Stomach (tissue), 9 donors: Measurements from ENCODE around the gene GRAMD1A. TPM values are rescaled to one million over a fixed set of nuclear protein-coding genes. Genes with fewer than 3 reads are reported as not detected.

Experiments
- DNase-seq, 2 donors: peaks; one replicate each; pipeline versions ENCODE4 v3.0.0 to v3.0.0-alpha.2; 2013 to 2019
- H3K27ac ChIP-seq, 5 donors: fragments of 200-600 bp in 4 of 5; sonication (generic) in 4 of 5; one replicate each; pipeline ENCODE4 v1.5.1; 2013 to 2019; ENCODE audit warnings: mild to moderate bottlenecking in 1 of 5, moderate library complexity in 1 of 5
- H3K27me3 ChIP-seq, 3 donors: fragments of 200-600 bp; sonication (generic); one replicate each; pipeline ENCODE4 v1.5.1; 2017 to 2019; ENCODE audit warnings: mixed run types in 1 of 3
- H3K36me3 ChIP-seq, 4 donors: fragments of 200-600 bp; sonication (generic); 1 replicate in 3 of 4; 2 replicates in 1 of 4; pipeline ENCODE4 v1.5.1; 2016 to 2019
- H3K4me1 ChIP-seq, 4 donors: fragments of 200-600 bp; sonication (generic); one replicate each; pipeline ENCODE4 v1.5.1; 2016 to 2019
- H3K4me3 ChIP-seq, 4 donors: fragments of 200-600 bp; sonication (generic) in 3 of 4; one replicate each; pipeline ENCODE4 v1.5.1; 2016 to 2019; ENCODE audit warnings: mild to moderate bottlenecking in 1 of 4
- H3K9me3 ChIP-seq, 4 donors: fragments of 200-600 bp; sonication (generic); one replicate each; pipeline ENCODE4 v1.5.1; 2016 to 2019
- EP300 ChIP-seq: sonication (generic); formaldehyde crosslinking; IDR thresholded peaks from one replicate; pipeline ENCODE4 v1.6.1; 2017; ENCODE audit warnings: antibody characterized with exemption
- POLR2A ChIP-seq, 4 donors: fragments of 450-650 bp; IDR thresholded peaks; one replicate each; pipeline ENCODE4 v1.6.1; 2016; ENCODE audit warnings: antibody characterized with exemption in 4 of 4, control low read depth in 2 of 4, mild to moderate bottlenecking in 1 of 4, moderate library complexity in 1 of 4
- POLR2AphosphoS5 ChIP-seq, 3 donors: sonication (generic); formaldehyde crosslinking; IDR thresholded peaks; one replicate each; pipeline ENCODE4 v1.6.1; 2016; ENCODE audit warnings: antibody characterized with exemption in 3 of 3
- WGBS, 5 donors: extraction: QIAGEN DNeasy Blood & Tissue Kit in 3 of 5; methylation state at CpG; one replicate each; pipeline versions ENCODE4 v1.1.5 to v1.1.7; 2013 to 2018; 5-methylcytosine and 5-hydroxymethylcytosine counted together
- intact Hi-C: fragments of 100-400 bp; cut with DNase I; formaldehyde crosslinking; loops from one replicate; pipeline ENCODE4 v1.15.1; 2023; ENCODE audit warnings: low total_unique reads
- polyA plus RNA-seq, 3 donors: library from polyadenylated mRNA; stranded (reverse); fragments of 200-250 nt; gene quantifications; one replicate each; pipeline ENCODE4 v1.2.3, GENCODE V29; 2013
- total RNA-seq, 5 donors: library from RNA; depleted of rRNA; stranded (reverse); fragments of >200 nt; gene quantifications; one replicate each; pipeline versions ENCODE4 v1.1.0 to v1.2.3, GENCODE V29; 2014 to 2016
- TF ChIP-seq, protein P1 (sequence below), 7 experiments: fragments of 450-650 bp in 4 of 7; fragments of 200-600 bp in 3 of 7; sonication (generic) in 3 of 7; IDR thresholded peaks; one replicate each; pipeline ENCODE4 v1.5.1; 2016 to 2019; ENCODE audit warnings: antibody characterized with exemption in 7 of 7, control low read depth in 2 of 7, mild to moderate bottlenecking in 1 of 7
- donor health status: healthy with polysubstance abuse.
- donor health status: Bipolar disorder and iron deficiency.
- donor health status: healthy.

The GRAMD1A gene
- total and polyA plus RNA-seq, 8 donors, result 29.8 to 74.1 (median 45.1) TPM

DNA sequence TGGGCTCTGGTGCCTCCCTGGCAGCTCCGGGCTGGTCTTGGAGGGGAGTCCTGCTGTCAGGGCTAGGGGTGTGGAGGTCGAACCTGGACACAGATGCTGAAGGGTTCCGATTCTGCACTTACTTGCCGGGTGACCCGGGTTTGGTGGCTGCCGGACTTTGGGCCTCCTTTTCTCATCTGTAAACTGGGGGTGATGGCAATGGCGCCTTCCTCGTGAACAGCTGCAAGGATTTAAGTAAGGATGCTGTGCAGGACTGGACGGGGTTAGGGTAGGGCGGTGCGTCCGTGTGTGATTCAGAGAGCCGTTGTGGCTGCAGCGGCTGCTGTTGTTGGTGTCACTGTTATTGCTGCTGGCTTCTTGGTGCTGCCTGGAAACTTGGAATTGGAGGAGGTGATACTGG lies 43.8 kb downstream of the GRAMD1A start:
- TF ChIP-seq POLR2AphosphoS5 (IDR thresholded peaks at IDR 0.05) (no peak), POLR2A (IDR thresholded peaks at IDR 0.05) (no peak), EP300 (no peak)
- TF ChIP-seq, protein P1, sequence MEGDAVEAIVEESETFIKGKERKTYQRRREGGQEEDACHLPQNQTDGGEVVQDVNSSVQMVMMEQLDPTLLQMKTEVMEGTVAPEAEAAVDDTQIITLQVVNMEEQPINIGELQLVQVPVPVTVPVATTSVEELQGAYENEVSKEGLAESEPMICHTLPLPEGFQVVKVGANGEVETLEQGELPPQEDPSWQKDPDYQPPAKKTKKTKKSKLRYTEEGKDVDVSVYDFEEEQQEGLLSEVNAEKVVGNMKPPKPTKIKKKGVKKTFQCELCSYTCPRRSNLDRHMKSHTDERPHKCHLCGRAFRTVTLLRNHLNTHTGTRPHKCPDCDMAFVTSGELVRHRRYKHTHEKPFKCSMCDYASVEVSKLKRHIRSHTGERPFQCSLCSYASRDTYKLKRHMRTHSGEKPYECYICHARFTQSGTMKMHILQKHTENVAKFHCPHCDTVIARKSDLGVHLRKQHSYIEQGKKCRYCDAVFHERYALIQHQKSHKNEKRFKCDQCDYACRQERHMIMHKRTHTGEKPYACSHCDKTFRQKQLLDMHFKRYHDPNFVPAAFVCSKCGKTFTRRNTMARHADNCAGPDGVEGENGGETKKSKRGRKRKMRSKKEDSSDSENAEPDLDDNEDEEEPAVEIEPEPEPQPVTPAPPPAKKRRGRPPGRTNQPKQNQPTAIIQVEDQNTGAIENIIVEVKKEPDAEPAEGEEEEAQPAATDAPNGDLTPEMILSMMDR (IDR thresholded peaks at IDR 0.05), result no peak
- Histone ChIP-seq H3K9me3 (no peaks in the 10 kb centered on the region), H3K27ac (peak overlapping the region in 2 of 5 donors; percentile 79 to 86), H3K4me1 (peaks cover 30 to 81% (median 69%) of the 10 kb centered on the region in 4 donors), H3K27me3 (peaks cover 0 to 33% (median 0%) of the 10 kb centered on the region in 3 donors), H3K4me3 (peak overlapping the region in 1 of 4 donors; percentile 41), H3K36me3 (no peaks in the 10 kb centered on the region)
- no peak for DNase-seq
- intact Hi-C loops, result no loop called here
- 67 to 83% (median 72%) methylated on average over 14 of the region's 14 CpGs for WGBS, 5 donors

DNA sequence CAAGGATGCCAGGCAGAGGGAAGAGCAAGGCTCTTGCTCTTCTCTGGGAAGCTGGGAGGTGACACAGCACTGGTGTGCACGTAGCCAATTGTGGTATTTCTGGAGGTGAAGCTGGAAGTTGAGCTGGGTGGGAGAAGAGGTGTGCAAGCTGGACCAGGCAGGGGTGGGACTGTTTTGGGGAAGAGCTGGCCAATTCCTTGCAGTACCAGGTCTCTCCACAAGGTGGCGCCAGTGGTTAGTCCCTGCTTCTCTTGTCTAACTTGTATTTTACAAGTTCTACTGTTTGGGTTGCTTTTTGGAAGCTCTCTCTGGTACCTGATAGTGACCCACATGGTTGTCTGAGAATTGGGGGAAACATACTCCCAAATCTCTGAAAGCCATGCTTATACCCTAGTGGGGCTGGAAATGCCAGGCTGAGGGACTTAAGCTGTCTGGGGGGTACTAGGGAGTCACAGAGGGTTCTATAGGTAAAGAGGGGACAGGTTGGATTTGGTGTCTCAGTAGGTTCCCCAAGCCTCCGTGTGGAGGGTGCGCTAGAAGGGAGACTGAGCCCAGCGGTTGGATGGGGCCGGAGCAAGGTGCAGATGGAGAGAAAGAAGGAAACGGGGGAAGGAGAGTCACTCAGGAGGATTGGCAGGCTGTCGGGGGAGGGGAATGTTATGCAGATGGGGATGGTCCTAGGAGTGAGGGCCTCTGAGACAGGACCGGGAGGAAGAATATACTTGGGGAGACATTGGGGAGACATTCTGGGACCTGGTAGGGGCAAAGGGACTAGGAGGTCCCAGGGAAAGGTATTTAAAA lies 44.4 kb downstream of the GRAMD1A start:
- no peak for TF ChIP-seq POLR2A (IDR thresholded peaks at IDR 0.05)
- TF ChIP-seq, protein P1 (IDR thresholded peaks at IDR 0.05), result peak in 6 of 7 experiments; percentile 51 to 98 (median 95)
- TF ChIP-seq EP300, result no peak
- TF ChIP-seq POLR2AphosphoS5 (IDR thresholded peaks at IDR 0.05), result no peak
- H3K27me3 ChIP-seq, result peaks cover 0 to 28% (median 0%) of the 10 kb centered on the region in 3 donors
- peak overlapping the region in 1 of 5 donors; percentile 79 for H3K27ac ChIP-seq
- peaks cover 30 to 80% (median 71%) of the 10 kb centered on the region in 4 donors for H3K4me1 ChIP-seq
- DNase-seq, result peak; percentile 68 to 76
- H3K4me3 ChIP-seq, result no peak overlapping the region
- no peaks in the 10 kb centered on the region for H3K9me3 ChIP-seq
- WGBS, 5 donors, result 59 to 63% (median 62%) methylated on average over 9 of the region's 9 CpGs
- H3K36me3 ChIP-seq, result no peaks in the 10 kb centered on the region
- intact Hi-C loops, result no loop called here

DNA sequence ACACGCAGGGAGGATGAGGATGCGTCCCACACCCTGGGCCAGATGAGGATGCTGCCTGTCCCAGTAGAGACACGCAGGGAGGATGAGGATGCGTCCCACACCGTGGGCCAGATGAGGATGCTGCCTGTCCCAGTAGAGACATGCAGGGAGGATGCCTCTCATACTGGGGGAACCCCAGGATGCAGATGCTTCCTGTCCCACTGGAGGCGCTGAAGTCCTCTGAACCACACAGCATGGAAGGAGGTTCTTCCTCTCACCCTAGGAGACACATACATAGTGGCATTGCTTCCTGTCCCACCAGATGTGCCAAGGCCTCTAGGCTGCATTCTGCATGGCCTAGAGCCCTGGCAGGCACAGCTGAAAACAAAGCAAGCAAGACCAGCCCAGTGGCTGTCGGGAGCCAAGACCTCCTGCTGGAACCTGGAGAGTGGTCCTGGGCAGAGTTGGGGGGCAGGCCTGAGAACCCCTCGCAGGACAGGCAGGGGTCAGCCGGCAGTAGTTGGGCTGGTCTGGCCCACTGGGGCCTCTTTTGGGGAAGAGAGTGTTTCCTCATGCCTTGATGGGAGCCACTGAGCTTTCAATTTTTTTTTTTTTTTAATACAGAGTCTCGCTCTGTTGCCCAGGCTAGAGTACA lies 45.7 kb downstream of the GRAMD1A start:
- no peaks in the 10 kb centered on the region for H3K36me3 ChIP-seq
- H3K27ac ChIP-seq, result no peak overlapping the region
- WGBS, 5 donors, result 53 to 74% (median 65%) methylated on average over 9 to 10 of the region's 10 CpGs
- peaks cover 19 to 68% (median 58%) of the 10 kb centered on the region in 4 donors for H3K4me1 ChIP-seq
- H3K27me3 ChIP-seq, result peaks cover 0 to 15% (median 0%) of the 10 kb centered on the region in 3 donors
- intact Hi-C loops, result no loop called here
- TF ChIP-seq POLR2A (IDR thresholded peaks at IDR 0.05), result no peak
- no peak for TF ChIP-seq POLR2AphosphoS5 (IDR thresholded peaks at IDR 0.05)
- TF ChIP-seq, protein P1 (IDR thresholded peaks at IDR 0.05), result no peak
- no peak for TF ChIP-seq EP300
- H3K4me3 ChIP-seq, result no peak overlapping the region
- H3K9me3 ChIP-seq, result no peaks in the 10 kb centered on the region
- peak in 1 of 2 donors; percentile 67 for DNase-seq

DNA sequence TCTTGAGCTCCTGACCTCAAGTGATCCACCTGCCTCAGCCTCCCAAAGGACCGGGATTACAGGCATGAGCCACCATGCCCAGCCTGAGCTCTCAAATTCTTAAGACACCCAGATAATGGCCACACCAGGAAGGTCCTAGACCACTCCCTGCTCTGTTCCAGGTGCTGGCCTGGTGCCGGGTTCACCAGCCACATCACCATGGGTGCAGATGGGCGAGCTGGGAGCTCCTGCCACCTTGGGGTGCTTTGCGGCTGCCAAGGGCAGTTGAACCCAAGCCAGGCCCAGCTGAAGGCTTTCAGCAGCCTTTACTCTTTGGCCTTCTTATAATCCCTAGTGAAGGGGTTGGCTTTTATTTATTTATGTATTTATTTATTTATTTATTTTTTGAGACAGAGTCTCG lies 46.3 kb downstream of the GRAMD1A start:
- H3K27me3 ChIP-seq, result peaks cover 0 to 9% (median 0%) of the 10 kb centered on the region in 3 donors
- 56 to 79% (median 66%) methylated on average over 5 of the region's 5 CpGs for WGBS, 5 donors
- TF ChIP-seq, protein P1 (IDR thresholded peaks at IDR 0.05), result no peak
- no peak for TF ChIP-seq POLR2A (IDR thresholded peaks at IDR 0.05)
- TF ChIP-seq EP300, result no peak
- no peak for TF ChIP-seq POLR2AphosphoS5 (IDR thresholded peaks at IDR 0.05)
- no peaks in the 10 kb centered on the region for H3K36me3 ChIP-seq
- H3K9me3 ChIP-seq, result no peaks in the 10 kb centered on the region
- intact Hi-C loops, result no loop called here
- peaks cover 12 to 61% (median 51%) of the 10 kb centered on the region in 4 donors for H3K4me1 ChIP-seq
- H3K4me3 ChIP-seq, result no peak overlapping the region
- no peak overlapping the region for H3K27ac ChIP-seq
- DNase-seq, result peak in 1 of 2 donors; percentile 43
